SK-N-MC (cell line): ENCODE data around the gene CIAO3.

Experiments used
- DNase-seq: peaks from one replicate; pipeline ENCODE4 v3.0.0-alpha.2; 2011; ENCODE audit warnings: low read depth, low spot score
- H3K27ac ChIP-seq: fragments of 200-600 bp; sonication (generic); 2 replicates; pipeline ENCODE4 v1.5.1; 2016; ENCODE audit warnings: mixed run types
- H3K36me3 ChIP-seq: fragments of 200-600 bp; sonication (generic); 2 replicates; pipeline ENCODE4 v1.6.1; 2017; ENCODE audit warnings: antibody characterized with exemption, low read length, mixed read lengths; ENCODE audit not compliant: insufficient read depth
- H3K4me3 ChIP-seq: fragments of 200-600 bp; sonication (generic); 2 replicates; pipeline ENCODE4 v1.5.1; 2016
- H3K9ac ChIP-seq: fragments of 200-600 bp; sonication (generic); 2 replicates; pipeline ENCODE4 v1.8.0; 2017; ENCODE audit warnings: mixed run types, mixed read lengths; ENCODE audit not compliant: insufficient read length
- H3K9me3 ChIP-seq: fragments of 200-600 bp; sonication (generic); 2 replicates; pipeline ENCODE4 v1.6.1; 2017; ENCODE audit warnings: low read depth, mild to moderate bottlenecking, antibody characterized with exemption, low read length, moderate library complexity, mixed read lengths
- EZH2 ChIP-seq: fragments of 200-600 bp; sonication (generic); IDR thresholded peaks from one replicate; pipeline ENCODE4 v1.6.1; 2017; ENCODE audit warnings: antibody characterized with exemption
- FOXP2 ChIP-seq: optimal IDR thresholded peaks from 2 replicates; pipeline ENCODE3; 2011; ENCODE audit warnings: mild to moderate bottlenecking, moderate library complexity; ENCODE audit not compliant: insufficient read depth; ENCODE audit errors: extremely low read length, control extremely low read depth
- POLR2AphosphoS5 ChIP-seq: IDR thresholded peaks from 2 replicates; pipeline ENCODE4 v1.6.1; 2012; ENCODE audit warnings: mild to moderate bottlenecking, low read depth, low read length, borderline replicate concordance

CIAO3 gene

GRCh38 chr16:709566-710499 is 31.0 kb downstream of the CIAO3 start:
- Histone ChIP-seq H3K36me3 (no peaks in the 10 kb centered on the region), H3K4me3 (no peak overlapping the region), H3K27ac (no peak overlapping the region), H3K9me3 (no peaks in the 10 kb centered on the region), H3K9ac (no peak overlapping the region)
- no peak for TF ChIP-seq POLR2AphosphoS5
- TF ChIP-seq FOXP2 = no peak
- no peak for TF ChIP-seq EZH2
- peak; percentile 44 for DNase-seq

- TF ChIP-seq EZH2 (no peak), FOXP2 (no peak), POLR2AphosphoS5 (no peak)
- H3K9me3 ChIP-seq = no peaks in the 10 kb centered on the region
Observed at GRCh38 chr16:708959-709358, 31.8 kb downstream of the CIAO3 start.

GRCh38 chr16:708019-708418 is 32.8 kb downstream of the CIAO3 start:
- Histone ChIP-seq H3K4me3 (no peak overlapping the region), H3K27ac (no peak overlapping the region), H3K9me3 (no peaks in the 10 kb centered on the region), H3K9ac (no peak overlapping the region), H3K36me3 (no peaks in the 10 kb centered on the region)
- no peak for TF ChIP-seq FOXP2
- no peak for DNase-seq

More at GRCh38 chr16:708959-709358, 31.8 kb downstream of the CIAO3 start:
- Histone ChIP-seq H3K27ac (no peak overlapping the region), H3K4me3 (no peak overlapping the region), H3K36me3 (no peaks in the 10 kb centered on the region), H3K9ac (no peak overlapping the region)
- no peak for DNase-seq

GRCh38 chr16:707062-707538 is 33.7 kb downstream of the CIAO3 start:
- no peak for DNase-seq
- Histone ChIP-seq H3K4me3 (no peak overlapping the region), H3K9ac (no peak overlapping the region), H3K27ac (no peak overlapping the region), H3K9me3 (no peaks in the 10 kb centered on the region), H3K36me3 (no peaks in the 10 kb centered on the region)
- TF ChIP-seq EZH2 = no peak
- no peak for TF ChIP-seq FOXP2
- no peak for TF ChIP-seq POLR2AphosphoS5

- Histone ChIP-seq H3K36me3 (no peaks in the 10 kb centered on the region), H3K9me3 (no peaks in the 10 kb centered on the region), H3K27ac (no peak overlapping the region), H3K9ac (no peak overlapping the region), H3K4me3 (no peak overlapping the region)
- TF ChIP-seq POLR2AphosphoS5 = no peak
- TF ChIP-seq EZH2 = no peak
- no peak for TF ChIP-seq FOXP2
- no peak for DNase-seq
Observed at GRCh38 chr16:706189-707061, 34.4 kb downstream of the CIAO3 start.

- H3K4me3 ChIP-seq = no peak within 1 kb of the TSS
- DNase-seq = no peak
Observed at GRCh38 chr16:705431-706188, 35.2 kb downstream of the CIAO3 start, which contains the start of gene FBXL16. Gene FBXL16, minus strand, starts transcription at chr16:705801. Its CDS starts 8,396 bp downstream, at chr16:697405.

GRCh38 chr16:704552-705380 is 36.0 kb downstream of the CIAO3 start:
- no peaks in the 10 kb centered on the region for H3K9me3 ChIP-seq
- TF ChIP-seq POLR2AphosphoS5 = no peak
- no peak for TF ChIP-seq FOXP2
- TF ChIP-seq EZH2 = no peak
- DNase-seq = no peak
- H3K4me3 ChIP-seq = no peak overlapping the region
- H3K27ac ChIP-seq = no peak overlapping the region
- no peak overlapping the region for H3K9ac ChIP-seq
- H3K36me3 ChIP-seq = no peaks in the 10 kb centered on the region

More at GRCh38 chr16:705431-706188, 35.2 kb downstream of the CIAO3 start, which contains the start of gene FBXL16:
- no peak for TF ChIP-seq EZH2
- no peak for TF ChIP-seq FOXP2
- TF ChIP-seq POLR2AphosphoS5 = no peak
- Histone ChIP-seq H3K9ac (no peak within 1 kb of the TSS), H3K9me3 (no peaks in the 10 kb centered on the region), H3K36me3 (no peaks in the 10 kb centered on the region), H3K27ac (no peak within 1 kb of the TSS)
